Fibroblast of lung (primary cell): ENCODE data around the gene TEAD2. TPM values are rescaled to one million over a fixed set of nuclear protein-coding genes. Genes with fewer than 3 reads are reported as not detected.
A peak's percentile ranks its signal among the peaks of the same experiment; 100 is the strongest.

ENCODE experiments used
- DNase-seq, 2 donors: peaks; one replicate each; pipeline versions ENCODE4 v3.0.0 to v3.0.0-alpha.2; 2010; ENCODE audit warnings: low read depth in 2 of 2
- H2AFZ ChIP-seq: 2 replicates; pipeline ENCODE4 v1.5.1; 2012; ENCODE audit warnings: low read length, control low read depth, inconsistent platforms
- H3K27ac ChIP-seq: 2 replicates; pipeline ENCODE4 v1.5.1; 2011; ENCODE audit warnings: low read length, control low read depth; ENCODE audit not compliant: insufficient read depth
- H3K27me3 ChIP-seq: 2 replicates; pipeline ENCODE4 v1.5.1; 2011; ENCODE audit warnings: mild to moderate bottlenecking, low read length; ENCODE audit not compliant: control insufficient read depth, insufficient read depth
- H3K36me3 ChIP-seq: 2 replicates; pipeline ENCODE4 v1.5.1; 2011; ENCODE audit warnings: low read length; ENCODE audit not compliant: control insufficient read depth, insufficient read depth
- H3K4me1 ChIP-seq: 2 replicates; pipeline ENCODE4 v1.5.1; 2011; ENCODE audit warnings: low read length; ENCODE audit not compliant: control insufficient read depth, insufficient read depth; ENCODE audit errors: extremely low read depth
- H3K4me2 ChIP-seq: 2 replicates; pipeline ENCODE4 v1.5.1; 2011; ENCODE audit warnings: low read length, control low read depth; ENCODE audit not compliant: insufficient read depth; ENCODE audit errors: extremely low read depth
- H3K4me3 ChIP-seq, 4 experiments: fragments of 200-600 bp in 1 of 4; sonication (generic) in 1 of 4; replicated peaks in 1 of 4; 2 replicates each; pipeline ENCODE4 v1.5.1; 2011 to 2016; ENCODE audit warnings: low read length in 4 of 4, low read depth in 3 of 4, mild to moderate bottlenecking in 3 of 4, control low read depth in 2 of 4, inconsistent platforms in 1 of 4, mixed read lengths in 1 of 4; ENCODE audit not compliant: insufficient read depth in 1 of 4; ENCODE audit errors: control extremely low read depth in 1 of 4
- H3K79me2 ChIP-seq: 2 replicates; pipeline ENCODE4 v1.5.1; 2012; ENCODE audit warnings: mild to moderate bottlenecking, low read length, inconsistent platforms; ENCODE audit not compliant: control insufficient read depth, insufficient read depth
- H3K9ac ChIP-seq: 2 replicates; pipeline ENCODE4 v1.5.1; 2011; ENCODE audit warnings: mild to moderate bottlenecking, low read length, control low read depth; ENCODE audit not compliant: insufficient read depth
- H3K9me3 ChIP-seq: 2 replicates; pipeline ENCODE4 v1.5.1; 2012; ENCODE audit warnings: low read depth, low read length; ENCODE audit not compliant: control insufficient read depth, insufficient read depth
- H4K20me1 ChIP-seq: 2 replicates; pipeline ENCODE4 v1.5.1; 2011; ENCODE audit warnings: low read length; ENCODE audit not compliant: control insufficient read depth, insufficient read depth; ENCODE audit errors: extremely low read depth
- CTCF ChIP-seq, 2 donors: IDR thresholded peaks in 1 of 2; conservative IDR thresholded peaks in 1 of 2; 1 replicate in 1 of 2; 2 replicates in 1 of 2; pipeline ENCODE4 v1.5.1; 2011 to 2012; ENCODE audit warnings: low read length in 2 of 2, control low read depth in 1 of 2, inconsistent platforms in 1 of 2, low read depth in 1 of 2, mild to moderate bottlenecking in 1 of 2
- EZH2 ChIP-seq: IDR thresholded peaks from 2 replicates; pipeline ENCODE4 v1.5.1; 2012; ENCODE audit warnings: low read length, control low read depth, mild to moderate bottlenecking; ENCODE audit errors: missing control alignments
- polyA plus RNA-seq, 2 donors: library from polyadenylated mRNA; depleted of rRNA in 1 of 2; stranded (reverse) in 1 of 2; unstranded in 1 of 2; fragments of >200 nt; gene quantifications; 2 replicates each; pipeline ENCODE4 v1.2.1, GENCODE V29; 2011 to 2012; ENCODE audit warnings: missing spikeins in 1 of 2
- total RNA-seq: library from RNA; depleted of rRNA; stranded (reverse); fragments of >200 nt; gene quantifications from 2 replicates; pipeline ENCODE4 v1.2.1, GENCODE V29; 2014

Gene TEAD2
- total and polyA plus RNA-seq, 2 donors (not counting 1 experiment from before 2014, with no cell fraction given): 19.2 to 22.7 TPM

- Histone ChIP-seq H3K27ac (no peak overlapping the region), H3K4me3 (peak overlapping the region in 2 of 4 experiments; percentile 16 to 29), H3K36me3 (peaks cover 4% of the 10 kb centered on the region), H3K79me2 (no peaks in the 10 kb centered on the region), H4K20me1 (no peaks in the 10 kb centered on the region), H3K9ac (no peak overlapping the region), H3K27me3 (peaks cover 7% of the 10 kb centered on the region), H3K9me3 (no peaks in the 10 kb centered on the region), H2AFZ (peak overlapping the region; percentile 8), H3K4me1 (peaks cover 4% of the 10 kb centered on the region), H3K4me2 (peak overlapping the region; percentile 25)
- DNase-seq: peak; percentile 87 to 91
- TF ChIP-seq EZH2: no peak
Observed at GRCh38 chr19:49339301-49340068, 22.7 kb downstream of the TEAD2 start.

- Histone ChIP-seq H3K36me3 (peaks cover 4% of the 10 kb centered on the region), H3K27me3 (peaks cover 7% of the 10 kb centered on the region), H3K27ac (no peak overlapping the region), H2AFZ (peak overlapping the region; percentile 8), H3K4me1 (peaks cover 4% of the 10 kb centered on the region), H3K4me3 (peak overlapping the region in 2 of 4 experiments; percentile 16 to 29), H3K4me2 (peak overlapping the region; percentile 25), H3K79me2 (no peaks in the 10 kb centered on the region), H3K9me3 (no peaks in the 10 kb centered on the region), H3K9ac (no peak overlapping the region), H4K20me1 (no peaks in the 10 kb centered on the region)
- TF ChIP-seq EZH2 (no peak), CTCF (conservative IDR thresholded peaks at IDR 0.05 in 1 of 2, IDR thresholded peaks at IDR 0.05 in 1 of 2; ENCODE audit: low read depth in 1 of 2, low read length in 2 of 2) (no peak)
- peak; percentile 19 to 49 for DNase-seq
Observed at GRCh38 chr19:49338691-49339300, 23.4 kb downstream of the TEAD2 start.

GRCh38 chr19:49338023-49338677 lies 24.1 kb downstream of the TEAD2 start:
- no peaks in the 10 kb centered on the region for H4K20me1 ChIP-seq
- peaks cover 3% of the 10 kb centered on the region for H3K36me3 ChIP-seq
- H3K4me3 ChIP-seq: no peak overlapping the region
- TF ChIP-seq CTCF (conservative IDR thresholded peaks at IDR 0.05 in 1 of 2, IDR thresholded peaks at IDR 0.05 in 1 of 2; ENCODE audit: low read depth in 1 of 2, low read length in 2 of 2) (no peak), EZH2 (no peak)
- H3K4me2 ChIP-seq: no peak overlapping the region
- H3K4me1 ChIP-seq: peaks cover 4% of the 10 kb centered on the region
- H3K27ac ChIP-seq: no peak overlapping the region
- no peak overlapping the region for H2AFZ ChIP-seq
- H3K27me3 ChIP-seq: peaks cover 7% of the 10 kb centered on the region
- H3K9ac ChIP-seq: no peak overlapping the region
- no peaks in the 10 kb centered on the region for H3K79me2 ChIP-seq
- no peak for DNase-seq
- H3K9me3 ChIP-seq: no peaks in the 10 kb centered on the region
